HCT116 (cell line): ENCODE data around the gene RSRC1. TPM values are rescaled to one million over a fixed set of nuclear protein-coding genes. Genes with fewer than 3 reads are reported as not detected.

ENCODE experiments used
- ATAC-seq: fragments of 200-7000 bp; cut with Tn5 transposase; 2 replicates; pipeline ENCODE4 v1.9.1; 2020; ENCODE audit warnings: mild to moderate bottlenecking, moderate library complexity
- BruUV-seq: library from RNA; stranded (reverse); fragments of 400-500 nt; replicated peaks from 2 replicates; lab custom pipeline; 2021; lab: Mats Ljungman, UMichigan
- CTCF ChIA-PET: fragments of 300-600 bp; sonication (Branson Sonifier 250); formaldehyde crosslinking; loops from one replicate; lab custom pipeline; 2021; ENCODE audit warnings: antibody characterized with exemption; lab: Charles Lee
- POLR2A ChIA-PET: fragments of 300-600, 350-600 bp; sonication (Branson Sonifier 250); formaldehyde crosslinking; loops from one replicate; lab custom pipeline; 2021; ENCODE audit warnings: antibody characterized with exemption; lab: Charles Lee
- RAD21 ChIA-PET, 2 experiments: fragments of 300-600 bp; sonication (Branson Sonifier 250); formaldehyde crosslinking; loops; one replicate each; lab custom pipeline; 2023; ENCODE audit warnings: low total read pairs in 2 of 2; ENCODE audit not compliant: uncharacterized antibody in 2 of 2, unreplicated experiment in 2 of 2, low non-redundant PET in 1 of 2; lab: Charles Lee
- DNase-seq: peaks from one replicate; pipeline ENCODE4 v3.0.0-alpha.2; 2010; ENCODE audit warnings: low read depth, low spot score
- H2AFZ ChIP-seq: fragments of 200-600 bp; shearing (Covaris generic), sonication (generic); 2 replicates; pipeline ENCODE4 v1.6.1; 2017; ENCODE audit warnings: low read depth, mixed run types, mixed read lengths, antibody characterized with exemption, low read length; ENCODE audit not compliant: poor library complexity, severe bottlenecking
- H3K27ac ChIP-seq: 2 replicates; pipeline ENCODE4 v1.5.1; 2012; ENCODE audit warnings: low read depth, low read length
- H3K27me3 ChIP-seq: fragments of 200-600 bp; sonication (generic); 2 replicates; pipeline ENCODE4 v1.6.1; 2016; ENCODE audit warnings: mixed run types, low read length, mixed read lengths; ENCODE audit not compliant: insufficient read depth
- H3K36me3 ChIP-seq, 2 experiments: fragments of 200-500 bp in 1 of 2; fragments of 200-600 bp in 1 of 2; sonication (Bioruptor generic) in 1 of 2; sonication (generic) in 1 of 2; 2 replicates each; pipeline versions ENCODE4 v1.5.1 to v1.6.1; 2014 to 2016; ENCODE audit warnings: low read length in 2 of 2, inconsistent platforms in 1 of 2, mixed read lengths in 1 of 2, mixed run types in 1 of 2; ENCODE audit not compliant: insufficient read depth in 2 of 2, control insufficient read depth in 1 of 2
- H3K4me1 ChIP-seq, 2 experiments: fragments of 200-600 bp in 1 of 2; sonication (generic) in 1 of 2; 2 replicates each; pipeline versions ENCODE4 v1.5.1 to v1.6.1; 2012 to 2017; ENCODE audit warnings: low read length in 2 of 2, inconsistent platforms in 1 of 2, mild to moderate bottlenecking in 1 of 2, mixed read lengths in 1 of 2, mixed run types in 1 of 2, moderate library complexity in 1 of 2; ENCODE audit not compliant: insufficient read depth in 2 of 2, control insufficient read depth in 1 of 2
- H3K4me2 ChIP-seq: fragments of 200-600 bp; sonication (generic); 2 replicates; pipeline ENCODE4 v1.6.1; 2017; ENCODE audit warnings: mixed run types, low read length, mixed read lengths
- H3K4me3 ChIP-seq, 2 experiments: fragments of 200-600 bp in 1 of 2; sonication (generic) in 1 of 2; replicated peaks in 1 of 2; 2 replicates each; pipeline ENCODE4 v1.5.1; 2011 to 2016; ENCODE audit warnings: low read length in 2 of 2, control low read depth in 1 of 2, low read depth in 1 of 2, mild to moderate bottlenecking in 1 of 2, mixed read lengths in 1 of 2, mixed run types in 1 of 2
- H3K79me2 ChIP-seq: fragments of 200-600 bp; sonication (generic); 2 replicates; pipeline ENCODE4 v1.6.1; 2017; ENCODE audit warnings: mild to moderate bottlenecking, mixed run types, low read length, moderate library complexity, mixed read lengths; ENCODE audit not compliant: insufficient read depth
- H3K9ac ChIP-seq: fragments of 200-600 bp; sonication (generic); 2 replicates; pipeline ENCODE4 v1.6.1; 2016; ENCODE audit warnings: low read length, mixed read lengths
- H3K9me2 ChIP-seq: fragments of 200-600 bp; sonication (generic), shearing (Covaris generic); 2 replicates; pipeline ENCODE4 v1.6.1; 2017; ENCODE audit warnings: mixed run types, mild to moderate bottlenecking, moderate library complexity; ENCODE audit not compliant: insufficient read depth
- H3K9me3 ChIP-seq, 2 experiments: fragments of 200-500 bp in 1 of 2; fragments of 200-600 bp in 1 of 2; sonication (Bioruptor generic) in 1 of 2; sonication (generic) in 1 of 2; 2 replicates each; pipeline ENCODE4 v1.6.1; 2014 to 2017; ENCODE audit warnings: low read length in 2 of 2, mixed read lengths in 2 of 2, inconsistent platforms in 1 of 2, low read depth in 1 of 2, mild to moderate bottlenecking in 1 of 2, mixed run types in 1 of 2, moderate library complexity in 1 of 2; ENCODE audit not compliant: control insufficient read depth in 1 of 2, insufficient read depth in 1 of 2
- H4K20me1 ChIP-seq: fragments of 200-600 bp; sonication (generic), shearing (Covaris generic); 2 replicates; pipeline ENCODE4 v1.6.1; 2017; ENCODE audit warnings: mixed run types, mild to moderate bottlenecking, moderate library complexity; ENCODE audit not compliant: insufficient read depth
- CBX3 ChIP-seq: IDR thresholded peaks from 2 replicates; pipeline ENCODE4 v1.6.1; 2012; ENCODE audit warnings: low read depth
- EGR1 ChIP-seq: IDR thresholded peaks from 2 replicates; pipeline ENCODE4 v1.6.1; 2012; ENCODE audit warnings: low read depth
- ELF1 ChIP-seq: IDR thresholded peaks from 2 replicates; pipeline ENCODE4 v1.6.1; 2012; ENCODE audit warnings: low read depth, borderline replicate concordance
- EZH2phosphoT487 ChIP-seq: fragments of 200-600 bp; IDR thresholded peaks from 2 replicates; pipeline ENCODE4 v1.6.1; 2018; ENCODE audit warnings: antibody characterized with exemption, borderline replicate concordance
- FOSL1 ChIP-seq: IDR thresholded peaks from 2 replicates; pipeline ENCODE4 v1.6.1; 2012; ENCODE audit warnings: low read depth
- JUND ChIP-seq: IDR thresholded peaks from 2 replicates; pipeline ENCODE4 v1.6.1; 2012
- POLR2A ChIP-seq: IDR thresholded peaks from 2 replicates; pipeline ENCODE4 v1.7.0; 2011; ENCODE audit warnings: borderline replicate concordance; ENCODE audit not compliant: insufficient read depth, insufficient read length; ENCODE audit errors: extremely low read depth
- POLR2AphosphoS5 ChIP-seq: IDR thresholded peaks from 2 replicates; pipeline ENCODE4 v1.6.1; 2011; ENCODE audit warnings: mild to moderate bottlenecking, low read depth, low read length, moderate library complexity
- SIN3A ChIP-seq: IDR thresholded peaks from 2 replicates; pipeline ENCODE4 v1.6.1; 2012; ENCODE audit warnings: low read depth
- SRF ChIP-seq: IDR thresholded peaks from 2 replicates; pipeline ENCODE4 v1.6.1; 2012; ENCODE audit warnings: low read depth
- YY1 ChIP-seq: IDR thresholded peaks from 2 replicates; pipeline ENCODE4 v1.6.1; 2011; ENCODE audit warnings: low read length, low read depth, moderate library complexity, mild to moderate bottlenecking; ENCODE audit not compliant: insufficient replicate concordance; ENCODE audit errors: extremely low read depth
- ZFX ChIP-seq: fragments of 450-650 bp; IDR thresholded peaks from 2 replicates; pipeline ENCODE4 v1.6.1; 2017
- ZNF274 ChIP-seq: fragments of 200-500 bp; sonication (Bioruptor generic); IDR thresholded peaks from 2 replicates; pipeline ENCODE4 v1.6.1; 2014; ENCODE audit warnings: mild to moderate bottlenecking, low read depth, low read length, inconsistent platforms
- intact Hi-C: fragments of 100-400 bp; cut with micrococcal nuclease; formaldehyde crosslinking; loops from 2 replicates; pipeline ENCODE4 v1.10.0; 2022
- total RNA-seq: library from RNA; stranded (reverse); gene quantifications from one replicate; pipeline ENCODE4 v1.2.1, GENCODE V29; 2021; ENCODE audit not compliant: unreplicated experiment
- TF ChIP-seq, protein P1 (sequence below): IDR thresholded peaks from 2 replicates; pipeline ENCODE4 v1.6.1; 2012
- TF ChIP-seq, protein P2 (sequence below): IDR thresholded peaks from 2 replicates; pipeline ENCODE4 v1.6.1; 2012
- TF ChIP-seq, protein P3 (sequence below): IDR thresholded peaks from 2 replicates; pipeline ENCODE4 v1.6.1; 2011; ENCODE audit warnings: mild to moderate bottlenecking, low read length, moderate library complexity; ENCODE audit not compliant: insufficient replicate concordance; ENCODE audit errors: extremely low read depth

RSRC1 gene
- total RNA-seq, 1 experiment from 2014 or later, result 37.1 TPM

DNA sequence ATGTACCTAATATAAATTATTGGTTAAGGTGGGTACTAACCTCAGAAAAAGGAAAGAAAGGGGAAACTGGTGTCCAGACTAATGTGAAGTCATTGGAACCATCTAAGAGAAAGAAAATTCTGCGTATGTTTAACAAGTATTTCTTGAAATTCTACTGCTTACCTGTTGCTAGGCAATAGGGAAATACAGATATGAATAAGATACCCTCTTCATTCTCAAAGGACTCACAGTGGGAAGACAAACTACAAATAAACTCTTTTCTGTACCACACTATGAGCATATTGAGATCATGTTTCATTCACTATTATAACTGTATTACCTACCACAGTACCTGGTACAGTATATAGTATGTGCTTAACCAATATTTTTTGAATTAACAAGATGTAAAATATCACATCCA, 320.6 kb downstream of the RSRC1 start:
- no peaks in the 10 kb centered on the region for H3K36me3 ChIP-seq
- no peak for DNase-seq
- ChIA-PET RAD21 (no interaction called here), CTCF (interaction anchor here (0.7 kb wide), 1 partner anchor 898 kb away, joined by 3 read pairs; no protein-coding TSS in a partner anchor), POLR2A (no interaction called here)
- no peak overlapping the region for H3K27ac ChIP-seq
- H3K79me2 ChIP-seq, result no peaks in the 10 kb centered on the region
- H3K4me3 ChIP-seq, result no peak overlapping the region
- H3K9me2 ChIP-seq, result no peaks in the 10 kb centered on the region
- H3K4me2 ChIP-seq, result no peak overlapping the region
- no peak overlapping the region for H3K9ac ChIP-seq
- no peaks in the 10 kb centered on the region for H3K9me3 ChIP-seq
- no peaks in the 10 kb centered on the region; the same call in 1 of the 2 replicates for H4K20me1 ChIP-seq
- no peak overlapping the region for H2AFZ ChIP-seq
- ATAC-seq, result no peak
- TF ChIP-seq, protein P1, sequence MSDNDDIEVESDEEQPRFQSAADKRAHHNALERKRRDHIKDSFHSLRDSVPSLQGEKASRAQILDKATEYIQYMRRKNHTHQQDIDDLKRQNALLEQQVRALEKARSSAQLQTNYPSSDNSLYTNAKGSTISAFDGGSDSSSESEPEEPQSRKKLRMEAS, result no peak
- TF ChIP-seq JUND (no peak), SRF (no peak), FOSL1 (no peak), ZNF274 (no peak)
- TF ChIP-seq, protein P2, sequence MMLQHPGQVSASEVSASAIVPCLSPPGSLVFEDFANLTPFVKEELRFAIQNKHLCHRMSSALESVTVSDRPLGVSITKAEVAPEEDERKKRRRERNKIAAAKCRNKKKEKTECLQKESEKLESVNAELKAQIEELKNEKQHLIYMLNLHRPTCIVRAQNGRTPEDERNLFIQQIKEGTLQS, result no peak
- TF ChIP-seq, protein P3, sequence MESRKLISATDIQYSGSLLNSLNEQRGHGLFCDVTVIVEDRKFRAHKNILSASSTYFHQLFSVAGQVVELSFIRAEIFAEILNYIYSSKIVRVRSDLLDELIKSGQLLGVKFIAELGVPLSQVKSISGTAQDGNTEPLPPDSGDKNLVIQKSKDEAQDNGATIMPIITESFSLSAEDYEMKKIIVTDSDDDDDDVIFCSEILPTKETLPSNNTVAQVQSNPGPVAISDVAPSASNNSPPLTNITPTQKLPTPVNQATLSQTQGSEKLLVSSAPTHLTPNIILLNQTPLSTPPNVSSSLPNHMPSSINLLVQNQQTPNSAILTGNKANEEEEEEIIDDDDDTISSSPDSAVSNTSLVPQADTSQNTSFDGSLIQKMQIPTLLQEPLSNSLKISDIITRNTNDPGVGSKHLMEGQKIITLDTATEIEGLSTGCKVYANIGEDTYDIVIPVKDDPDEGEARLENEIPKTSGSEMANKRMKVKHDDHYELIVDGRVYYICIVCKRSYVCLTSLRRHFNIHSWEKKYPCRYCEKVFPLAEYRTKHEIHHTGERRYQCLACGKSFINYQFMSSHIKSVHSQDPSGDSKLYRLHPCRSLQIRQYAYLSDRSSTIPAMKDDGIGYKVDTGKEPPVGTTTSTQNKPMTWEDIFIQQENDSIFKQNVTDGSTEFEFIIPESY, result no peak
- H3K27me3 ChIP-seq, result no peaks in the 10 kb centered on the region
- intact Hi-C loops, result no loop called here
- H3K4me1 ChIP-seq, result no peaks in the 10 kb centered on the region
- no TSS peak for BruUV-seq

DNA sequence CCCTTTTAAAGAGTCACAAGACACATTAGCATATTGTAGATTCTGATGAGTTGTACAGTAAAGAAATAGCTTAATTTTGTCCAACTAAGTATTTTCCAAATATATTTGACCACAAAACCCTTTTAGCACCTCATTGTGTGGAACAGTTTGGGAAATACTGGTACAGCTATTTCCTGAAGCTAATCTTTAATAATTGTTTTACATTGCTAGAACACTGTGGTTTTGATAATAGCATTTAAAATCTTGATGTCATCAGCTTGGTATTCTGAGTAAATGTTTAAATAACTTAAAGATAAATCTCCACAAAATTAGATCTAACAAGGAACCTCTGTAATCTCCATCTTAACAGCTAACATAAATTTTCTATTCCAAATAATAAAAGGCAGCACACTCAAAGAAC, 321.1 kb downstream of the RSRC1 start:
- no peaks in the 10 kb centered on the region for H3K79me2 ChIP-seq
- CTCF ChIA-PET, result interaction anchor here (0.7 kb wide), 1 partner anchor 899 kb away, joined by 3 read pairs; no protein-coding TSS in a partner anchor
- RAD21 ChIA-PET, result no interaction called here
- POLR2A ChIA-PET, result no interaction called here
- no peaks in the 10 kb centered on the region; the same call in 1 of the 2 replicates for H4K20me1 ChIP-seq
- no peak overlapping the region for H3K4me3 ChIP-seq
- no peak for DNase-seq
- no peak overlapping the region for H3K4me2 ChIP-seq
- no peak overlapping the region for H3K9ac ChIP-seq
- ATAC-seq, result no peak
- no peaks in the 10 kb centered on the region for H3K9me2 ChIP-seq
- no peak overlapping the region for H2AFZ ChIP-seq
- no peak overlapping the region for H3K27ac ChIP-seq
- BruUV-seq, result no TSS peak
- no peaks in the 10 kb centered on the region for H3K4me1 ChIP-seq
- no peaks in the 10 kb centered on the region for H3K27me3 ChIP-seq
- H3K9me3 ChIP-seq, result no peaks in the 10 kb centered on the region
- no peaks in the 10 kb centered on the region for H3K36me3 ChIP-seq
- intact Hi-C loops, result no loop called here
- TF ChIP-seq ZNF274, result no peak
- no peak for TF ChIP-seq CBX3
- TF ChIP-seq EZH2phosphoT487, result no peak
- TF ChIP-seq ZFX, result no peak
- TF ChIP-seq YY1, result no peak
- no peak for TF ChIP-seq ELF1
- no peak for TF ChIP-seq EGR1
- no peak for TF ChIP-seq SIN3A
- TF ChIP-seq POLR2A, result no peak
- TF ChIP-seq POLR2AphosphoS5, result no peak
